K562 (cell line): Measurements from ENCODE around the gene POLR2L. TPM values are rescaled to one million over a fixed set of nuclear protein-coding genes. Genes with fewer than 3 reads are reported as not detected.

Source experiments
- ATAC-seq: fragments of 200-7000 bp; cut with Tn5 transposase; 3 replicates; pipeline ENCODE4 v1.9.1; 2020; ENCODE audit warnings: moderate library complexity
- BruUV-seq: library from RNA; stranded (reverse); fragments of 400-500 nt; replicated peaks from 2 replicates; lab custom pipeline; 2021; lab: Mats Ljungman, UMichigan
- CTCF ChIA-PET: fragments of 300-600 bp; formaldehyde crosslinking; extraction: SDS; loops from one replicate; lab custom pipeline; 2021; ENCODE audit warnings: low intra/inter-chr PET ratio; lab: Yijun Ruan, JAX
- POLR2A ChIA-PET: fragments of 300-600, 350-650 bp; sonication (Branson Sonifier 250); formaldehyde crosslinking; extraction: SDS; loops from one replicate; lab custom pipeline; 2021; ENCODE audit warnings: antibody characterized with exemption, inconsistent platforms; lab: Yijun Ruan, JAX
- DNase-seq, 4 experiments: peaks; one replicate each; pipeline versions ENCODE4 v3.0.0 to v3.0.0-alpha.2; 2011 to 2018; ENCODE audit warnings: low spot score in 3 of 4, mixed read lengths in 3 of 4; ENCODE audit errors: extremely low read depth in 1 of 4
- FAIRE-seq: peaks from 2 replicates; lab custom pipeline; 2011; peaks lifted over from hg19 to GRCh38; lab: Jason Lieb, UNC
- H2AFZ ChIP-seq: 2 replicates; pipeline ENCODE4 v1.6.0; 2011; ENCODE audit warnings: low read depth, low read length, control low read depth, inconsistent platforms
- H3K27ac ChIP-seq: fragments of 200-600 bp; 3 replicates; pipeline ENCODE4 v1.8.0; 2011; ENCODE audit warnings: low read depth, mild to moderate bottlenecking, control low read depth, inconsistent platforms, low read length, moderate library complexity, mixed read lengths; ENCODE audit errors: extremely low read depth
- H3K27me3 ChIP-seq, 2 experiments: fragments of 300-600 bp in 1 of 2; 2 replicates in 1 of 2; 3 replicates in 1 of 2; pipeline versions ENCODE4 v1.6.0 to v1.8.0; 2011; ENCODE audit warnings: inconsistent platforms in 2 of 2, low read length in 2 of 2, mild to moderate bottlenecking in 1 of 2, mixed read lengths in 1 of 2, moderate library complexity in 1 of 2; ENCODE audit not compliant: control insufficient read depth in 2 of 2, insufficient read depth in 2 of 2
- H3K36me3 ChIP-seq: fragments of 300-600 bp; 3 replicates; pipeline ENCODE4 v1.8.0; 2011; ENCODE audit warnings: mild to moderate bottlenecking, low read length, inconsistent platforms; ENCODE audit not compliant: control insufficient read depth, insufficient read depth
- H3K4me1 ChIP-seq, 2 experiments: fragments of 200-600 bp in 1 of 2; replicated peaks in 1 of 2; 2 replicates in 1 of 2; 3 replicates in 1 of 2; pipeline versions ENCODE4 v1.5.1 to v1.8.0; 2011; ENCODE audit warnings: inconsistent platforms in 2 of 2, low read length in 2 of 2, mild to moderate bottlenecking in 1 of 2, mixed read lengths in 1 of 2, moderate library complexity in 1 of 2; ENCODE audit not compliant: control insufficient read depth in 2 of 2, insufficient read depth in 2 of 2
- H3K4me2 ChIP-seq: 2 replicates; pipeline ENCODE4 v1.6.1; 2011; ENCODE audit warnings: low read length, control low read depth, inconsistent platforms, mixed read lengths; ENCODE audit not compliant: insufficient read depth
- H3K4me3 ChIP-seq: fragments of 200-600 bp; sonication (generic), shearing (Covaris generic); 2 replicates; pipeline ENCODE4 v1.5.1; 2016; ENCODE audit warnings: control low read depth, inconsistent platforms
- H3K79me2 ChIP-seq: fragments of 200-600 bp; 3 replicates; pipeline ENCODE4 v1.8.0; 2011; ENCODE audit warnings: low read length, inconsistent platforms; ENCODE audit not compliant: control insufficient read depth, insufficient read depth
- H3K9ac ChIP-seq, 2 experiments: 2 replicates each; pipeline versions ENCODE4 v1.6.0 to v1.6.1; 2011; ENCODE audit warnings: low read depth in 2 of 2, low read length in 2 of 2, control low read depth in 1 of 2, inconsistent platforms in 1 of 2, mild to moderate bottlenecking in 1 of 2, mixed read lengths in 1 of 2; ENCODE audit not compliant: insufficient read depth in 1 of 2
- H3K9me1 ChIP-seq: one replicate; pipeline ENCODE4 v1.6.0; 2011; ENCODE audit warnings: inconsistent platforms, mild to moderate bottlenecking, low read length, moderate library complexity; ENCODE audit not compliant: control insufficient read depth, insufficient read depth
- H3K9me3 ChIP-seq: replicated peaks from 2 replicates; pipeline ENCODE4 v1.5.1; 2011; ENCODE audit warnings: low read depth, low read length, inconsistent platforms; ENCODE audit not compliant: control insufficient read depth, insufficient read depth
- H4K20me1 ChIP-seq: replicated peaks from 2 replicates; pipeline ENCODE4 v1.6.1; 2011; ENCODE audit warnings: low read length, inconsistent platforms, mixed read lengths; ENCODE audit not compliant: control insufficient read depth, insufficient read depth
- GTF3C2 ChIP-seq: IDR thresholded peaks from 3 replicates; pipeline ENCODE4 v1.6.1; 2011; ENCODE audit warnings: borderline replicate concordance, mild to moderate bottlenecking, moderate library complexity; ENCODE audit not compliant: insufficient read length; ENCODE audit errors: extremely low read depth
- NRF1 ChIP-seq, 2 experiments: fragments of 450-650 bp; IDR thresholded peaks in 1 of 2; conservative IDR thresholded peaks in 1 of 2; 2 replicates each; pipeline ENCODE4 v1.6.1; 2014; ENCODE audit warnings: mild to moderate bottlenecking in 2 of 2
- PHF21A ChIP-seq: fragments of 450-650 bp; IDR thresholded peaks from 2 replicates; pipeline ENCODE4 v1.6.1; 2017; ENCODE audit warnings: low read depth, borderline replicate concordance
- POLR2A ChIP-seq: fragments of 450-650 bp; conservative IDR thresholded peaks from 2 replicates; pipeline ENCODE4 v1.6.1; 2016
- POLR2G ChIP-seq: fragments of 200-400 bp; formaldehyde crosslinking; IDR thresholded peaks from 2 replicates; pipeline ENCODE4 v1.6.1; 2017; ENCODE audit warnings: low read depth, mild to moderate bottlenecking, antibody characterized with exemption, low read length, moderate library complexity
- PRMT5 ChIP-seq: sonication (generic); formaldehyde crosslinking; IDR thresholded peaks from 2 replicates; pipeline ENCODE4 v1.5.0; 2020; ENCODE audit warnings: missing genetic modification reagents
- RBM22 ChIP-seq: fragments of 200-400 bp; formaldehyde crosslinking; IDR thresholded peaks from 2 replicates; pipeline ENCODE4 v1.6.1; 2018; ENCODE audit warnings: low read length, low read depth; ENCODE audit not compliant: poor library complexity, severe bottlenecking
- SIN3A ChIP-seq, 2 experiments: fragments of 150-350 bp in 1 of 2; IDR thresholded peaks; 2 replicates each; pipeline ENCODE4 v1.6.1; 2011 to 2016; ENCODE audit warnings: borderline replicate concordance in 2 of 2, low read depth in 2 of 2, low read length in 2 of 2, mild to moderate bottlenecking in 2 of 2, moderate library complexity in 2 of 2; ENCODE audit not compliant: control insufficient read depth in 1 of 2
- SIRT6 ChIP-seq: IDR thresholded peaks from one replicate; pipeline ENCODE4 v1.6.1; 2012; ENCODE audit warnings: low read depth, mild to moderate bottlenecking, control low read depth, inconsistent platforms, low read length, moderate library complexity
- ZBTB33 ChIP-seq: sonication (generic); formaldehyde crosslinking; IDR thresholded peaks from 2 replicates; pipeline ENCODE4 v1.8.1; 2023; ENCODE audit warnings: mild to moderate bottlenecking, missing genetic modification reagents
- ZMIZ1 ChIP-seq, 2 experiments: fragments of 150-350 bp in 1 of 2; IDR thresholded peaks; 2 replicates each; pipeline ENCODE4 v1.6.1; 2012 to 2016; ENCODE audit warnings: low read depth in 2 of 2, low read length in 2 of 2, mild to moderate bottlenecking in 1 of 2, moderate library complexity in 1 of 2
- WGBS: fragments of 100-300 bp; shearing (Covaris generic); methylation state at CpG from one replicate; pipeline ENCODE4 v1.1.6; 2016; ENCODE audit warnings: low coverage, mixed read lengths; ENCODE audit not compliant: insufficient coverage; ENCODE audit errors: missing lambda C conversion rate; 5-methylcytosine and 5-hydroxymethylcytosine counted together
- in situ Hi-C: fragments of 300-500 bp; cut with MboI; formaldehyde crosslinking; loops from 4 replicates; pipeline ENCODE4 v1.15.0; 2018; ENCODE audit warnings: inconsistent platforms, mixed read lengths
- intact Hi-C: fragments of 100-400 bp; cut with micrococcal nuclease; formaldehyde crosslinking; loops from 2 replicates; pipeline ENCODE4 v1.14.2; 2022
- polyA plus RNA-seq, 8 experiments: library from polyadenylated mRNA; depleted of rRNA in 4 of 8; stranded (reverse) in 5 of 8; unstranded in 3 of 8; fragments of >200 nt; fragmentation: Nextera tagmentation in 2 of 8; fragmentation: Illumina TruSeq in 1 of 8; extraction: Ambion mirVana in 2 of 8; extraction: Trizol in 1 of 8; gene quantifications; 2 replicates each; pipeline versions ENCODE4 v1.2.1 to v1.2.3, GENCODE V29; 2011 to 2014; ENCODE audit warnings: inconsistent platforms in 1 of 8, missing spikeins in 1 of 8
- total RNA-seq, 7 experiments: library from RNA; depleted of rRNA in 6 of 7; stranded (reverse); fragments of >200 nt in 6 of 7; fragmentation: Illumina TruSeq in 2 of 7; extraction: Trizol in 2 of 7; gene quantifications; 2 replicates each; pipeline versions ENCODE4 v1.2.1 to v1.2.3, GENCODE V29; 2011 to 2021; ENCODE audit warnings: low replicate concordance in 1 of 7

Gene POLR2L
- total and polyA plus RNA-seq, 9 of the 15 experiments (the other 6 are each of a cell fraction or from before 2014, with no cell fraction given), result 38.3 to 688 (median 108) TPM

DNA sequence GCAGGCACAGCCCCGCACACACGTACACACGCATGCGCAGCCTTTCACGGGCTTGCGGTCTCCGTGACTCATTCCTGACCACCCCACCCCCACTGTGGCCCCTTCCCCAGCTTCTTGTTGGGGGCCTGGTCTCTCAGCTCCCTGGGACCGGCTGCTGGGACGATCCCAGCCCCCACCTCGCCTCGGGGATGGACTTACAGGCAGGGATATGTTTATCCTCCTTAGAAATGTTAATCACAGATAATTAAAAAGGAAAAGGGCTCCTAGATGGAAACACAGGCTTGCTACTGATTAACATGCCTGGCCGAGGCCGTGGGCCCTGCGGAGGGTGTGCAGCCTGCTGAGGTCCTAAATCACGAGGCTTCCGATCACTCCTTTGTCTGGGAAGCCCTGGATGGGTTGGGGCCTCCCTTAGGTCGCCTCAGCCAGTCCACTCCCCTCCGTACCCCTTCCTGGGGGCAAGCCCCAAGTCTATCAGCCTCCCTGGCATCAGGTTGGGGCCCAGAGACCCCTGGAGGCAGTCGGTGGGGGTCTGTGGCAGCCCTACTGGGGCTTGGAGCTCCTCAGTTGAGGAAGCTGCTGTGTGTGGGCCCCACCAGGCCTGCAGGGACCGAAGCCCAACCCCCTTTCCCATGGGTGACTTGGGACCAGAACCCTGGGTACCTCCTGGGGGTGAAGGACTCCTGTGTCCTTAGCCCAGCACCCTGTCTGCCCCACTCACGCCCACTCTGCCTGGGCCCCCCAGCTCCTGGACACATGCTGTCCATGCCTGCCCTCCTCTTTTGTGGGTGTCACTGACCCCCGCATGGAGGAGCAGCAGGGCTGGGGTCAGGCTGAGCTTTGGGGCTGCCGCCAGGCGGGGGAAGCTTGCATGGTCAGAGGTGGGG lies 20.9 kb upstream of the POLR2L start:
- ATAC-seq, result no peak
- peaks cover 5% of the 10 kb centered on the region; the same call in 1 of the 3 replicates for H3K36me3 ChIP-seq
- peak overlapping the region in 1 of 2 experiments; percentile 33; a peak in 1 of 4 replicates for H3K9ac ChIP-seq
- POLR2A ChIA-PET, result interaction anchor here (0.7 to 1.0 kb wide), 2 partner anchors 9 to 21 kb away, joined by 3 to 6 read pairs; partner anchors contain the start of genes POLR2L and TSPAN4
- H3K4me3 ChIP-seq, result no peak overlapping the region
- in situ Hi-C loops (no loop called here), intact Hi-C loops (no loop called here)
- CTCF ChIA-PET, result no interaction called here
- no TSS peak for BruUV-seq
- no peak overlapping the region for H3K27ac ChIP-seq
- H3K9me1 ChIP-seq, result peaks cover 5% of the 10 kb centered on the region
- H4K20me1 ChIP-seq, result peaks cover 20% of the 10 kb centered on the region
- TF ChIP-seq POLR2A, result peak; percentile 49
- no peak for TF ChIP-seq GTF3C2
- TF ChIP-seq ZBTB33 (CRISPR knock-in tag), result 0 out of 2 replicates have a peak, but pooled peaks have one; percentile 30
- TF ChIP-seq ZMIZ1 (IDR thresholded peaks at IDR 0.05; ENCODE audit: low read depth in 2 of 2, low read length in 2 of 2), result no peak
- peak; percentile 60 for TF ChIP-seq SIRT6
- TF ChIP-seq PHF21A, result no peak
- peak; percentile 36 for TF ChIP-seq RBM22
- TF ChIP-seq NRF1 (conservative IDR thresholded peaks at IDR 0.05 in 1 of 2, IDR thresholded peaks at IDR 0.05 in 1 of 2), result peak; percentile 51 to 55
- no peak for TF ChIP-seq PRMT5 (CRISPR knock-in tag)
- TF ChIP-seq SIN3A (IDR thresholded peaks at IDR 0.05; ENCODE audit: borderline replicate concordance in 2 of 2, control insufficient read depth in 1 of 2, low read depth in 2 of 2, low read length in 2 of 2), result 0 out of 4 replicates have a peak, but pooled peaks of 1 of the 2 experiments have one; percentile 8
- peak; percentile 67 for TF ChIP-seq POLR2G
- H3K4me2 ChIP-seq, result no peak overlapping the region
- no peaks in the 10 kb centered on the region for H3K9me3 ChIP-seq
- H3K27me3 ChIP-seq, result no peaks in the 10 kb centered on the region
- peaks cover 14 to 97% of the 10 kb centered on the region in 2 experiments for H3K4me1 ChIP-seq
- FAIRE-seq, result no peak
- WGBS, result 57% methylated on average over 21 of the region's 24 CpGs
- H2AFZ ChIP-seq, result no peak overlapping the region
- no peaks in the 10 kb centered on the region for H3K79me2 ChIP-seq
- DNase-seq, result no peak
